ENCODE results near the gene P2RX3.
"Not testable (repeated sequence)": the region's sequence is repeated elsewhere in the genome, so short reads cannot be mapped to it uniquely, and the experiment has no call there.

Gene P2RX3

DNA sequence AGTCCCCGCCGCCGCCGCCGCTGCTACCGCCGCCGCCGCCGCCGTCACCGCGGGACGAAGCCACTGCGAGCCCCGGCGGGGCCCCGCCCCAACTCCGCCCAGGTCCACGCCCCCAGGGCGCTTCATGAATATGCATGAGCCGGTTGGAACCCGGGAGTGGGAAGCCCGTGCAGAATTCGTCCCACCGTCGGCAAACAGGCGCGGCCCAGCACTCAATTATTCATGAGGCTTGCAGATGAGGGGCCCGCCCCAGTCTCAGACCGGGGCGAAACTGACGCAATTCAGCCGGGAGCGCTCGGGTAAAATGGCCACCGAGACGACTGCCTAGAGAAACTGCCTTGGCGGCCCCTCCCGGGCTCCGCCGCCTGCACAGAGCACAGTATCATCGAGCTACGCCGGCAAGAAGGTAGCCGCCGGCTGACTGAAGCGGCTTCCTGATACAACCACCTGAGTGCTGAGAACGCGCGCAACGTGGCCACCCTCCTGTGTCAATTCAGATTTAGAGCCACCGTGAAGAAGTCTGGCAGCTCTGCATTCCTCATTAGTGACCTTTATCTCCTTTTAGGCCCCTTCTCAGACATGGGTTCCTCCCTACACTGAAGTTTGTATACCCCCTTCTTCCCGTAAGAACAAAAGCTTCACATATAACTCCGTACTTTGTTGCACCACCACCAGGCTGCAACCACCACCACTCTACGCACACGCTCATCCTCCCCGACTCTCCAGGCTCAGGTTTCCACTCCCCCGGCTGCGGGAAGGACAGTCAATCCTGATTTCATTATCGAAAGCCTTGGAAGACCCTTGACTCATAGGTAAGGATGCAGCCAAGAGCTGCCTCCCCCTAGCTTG lies 13.0 kb upstream of the P2RX3 start, which contains the start of gene TNKS1BP1:
Gene TNKS1BP1 (minus strand): TSS at position 67 of the 849 bp plus-strand sequence. CDS start 3,067 bp downstream, outside the sequence.
- DNase-seq (ENCODE audit: low spot score): peak; percentile 96

DNA sequence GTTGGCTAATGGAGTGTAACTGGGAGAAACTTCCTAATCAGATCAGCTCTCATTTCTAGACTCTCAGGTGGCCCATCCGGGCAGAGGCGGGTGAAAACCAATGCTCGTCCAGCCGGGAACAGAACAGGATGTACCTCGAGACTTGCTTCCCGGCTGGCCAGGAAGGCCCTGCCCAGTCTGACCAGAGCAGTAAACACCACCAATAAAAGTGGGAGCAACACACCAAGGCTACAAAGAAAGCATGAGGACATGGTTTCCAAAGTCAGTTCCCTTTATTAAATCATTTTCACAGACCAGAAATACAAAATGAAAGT lies 12.5 kb upstream of the P2RX3 start:
- DNase-seq (ENCODE audit: low spot score): no peak

DNA sequence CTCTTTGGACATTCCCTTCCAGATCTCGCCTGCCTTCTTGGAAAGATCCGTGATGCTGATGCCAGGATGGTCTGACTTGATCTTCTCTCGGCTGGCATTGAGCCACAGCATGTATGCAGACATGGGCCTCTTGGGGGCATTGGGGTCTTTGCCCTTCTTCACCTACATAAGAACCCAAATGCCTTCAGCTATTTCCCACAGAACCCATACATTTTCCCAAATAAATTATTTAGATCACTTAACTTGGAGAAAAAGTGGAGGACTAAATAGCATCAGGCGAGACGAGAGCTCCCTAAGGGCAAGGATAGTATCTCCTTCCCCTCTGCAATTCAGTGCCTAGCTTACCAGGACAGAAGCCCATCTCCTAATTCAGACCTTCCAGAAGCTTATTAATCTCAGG lies 10.4 kb upstream of the P2RX3 start:
- DNase-seq (ENCODE audit: low spot score): no peak

DNA sequence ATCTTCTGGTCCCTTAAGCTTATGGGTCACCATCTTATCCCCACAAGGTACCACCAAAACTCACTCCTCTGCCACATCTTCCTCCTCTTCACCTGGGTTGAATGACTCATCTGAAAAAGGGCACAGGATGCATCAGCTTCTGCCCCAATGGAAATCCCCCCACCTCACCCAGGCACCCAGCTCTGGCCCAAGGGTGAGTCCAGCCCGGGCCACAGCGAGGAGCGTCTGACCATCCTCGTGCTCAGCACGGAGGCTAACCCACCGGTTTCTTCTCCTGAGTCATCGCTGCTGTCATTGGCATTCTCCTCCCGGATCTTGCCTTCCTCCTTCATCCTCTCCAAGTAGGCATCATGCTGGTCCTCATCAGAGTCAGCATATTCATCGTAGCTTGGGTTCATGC lies 8.1 kb upstream of the P2RX3 start:
- DNase-seq (ENCODE audit: low spot score): no peak

DNA sequence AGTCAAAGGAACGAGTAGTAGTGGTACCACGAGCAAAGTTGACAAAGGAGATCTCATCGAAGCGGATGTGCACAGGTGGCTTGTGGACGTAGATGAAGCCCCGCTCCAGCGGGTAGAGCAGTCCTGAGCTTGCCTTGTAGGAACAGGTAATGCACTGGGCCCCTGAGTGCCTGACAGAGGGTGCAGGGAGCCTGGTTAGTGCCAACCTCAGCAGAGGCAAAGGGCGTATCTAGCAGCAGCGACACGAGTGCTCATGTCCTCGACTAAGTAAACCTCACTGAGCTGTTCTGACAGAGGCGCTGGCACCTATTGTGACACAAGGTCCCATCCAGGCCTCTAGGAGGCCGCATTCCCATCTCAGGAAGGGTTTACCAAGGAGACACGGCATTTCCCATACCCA lies 6.4 kb upstream of the P2RX3 start:
- no peak for DNase-seq (ENCODE audit: low spot score)

DNA sequence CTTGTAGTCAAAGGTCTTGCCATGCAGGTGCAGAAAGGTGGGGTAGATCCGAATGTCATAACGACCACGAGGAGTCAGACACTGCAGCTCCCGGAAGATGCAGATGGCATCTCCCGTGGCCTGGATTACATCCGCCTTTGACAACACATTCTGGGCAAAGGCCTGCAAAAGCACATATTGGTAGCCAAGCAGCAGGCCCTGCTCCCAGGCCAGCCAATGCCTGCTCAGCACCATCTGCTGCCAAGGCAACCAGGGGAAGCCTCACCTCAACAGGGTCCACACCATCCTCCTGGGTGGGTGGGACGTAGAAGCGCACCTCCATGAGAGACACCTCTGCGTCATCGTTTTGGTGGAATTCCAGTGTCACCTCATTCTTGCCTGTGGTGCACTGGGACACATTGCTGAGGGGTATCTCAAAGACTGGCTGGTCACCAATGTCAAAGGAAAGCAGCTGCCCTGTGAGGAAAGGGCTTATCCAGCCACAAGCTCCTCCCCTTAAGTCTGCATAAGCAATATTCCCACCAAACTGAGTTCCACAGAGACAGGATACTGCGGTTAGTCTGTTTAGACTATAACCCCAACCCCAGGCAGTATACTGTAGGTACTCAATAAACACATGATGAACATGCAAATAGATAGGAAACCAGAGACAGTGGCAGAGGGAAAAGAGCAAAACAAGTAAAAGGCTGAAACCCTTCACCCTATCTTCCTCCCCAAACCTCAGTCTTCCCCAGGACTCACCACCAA lies 5.3 kb upstream of the P2RX3 start:
- no peak for DNase-seq (ENCODE audit: low spot score)

DNA sequence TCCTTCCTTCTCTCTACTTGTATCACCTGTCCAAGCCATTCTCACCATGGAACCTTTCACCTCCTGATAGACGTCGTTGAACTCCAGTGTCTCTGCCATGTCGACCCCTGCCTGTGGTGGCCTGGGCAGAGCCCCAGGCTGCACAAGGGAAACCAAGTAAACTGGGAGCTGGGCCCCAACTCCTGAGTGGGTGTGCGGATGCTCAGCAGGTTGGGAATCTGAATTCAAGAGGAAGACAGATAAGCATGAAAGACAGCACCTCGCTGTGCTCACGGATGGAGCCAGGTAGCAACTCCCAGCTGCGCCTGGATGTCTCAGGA lies 3.2 kb upstream of the P2RX3 start:
- DNase-seq (ENCODE audit: low spot score): no peak

DNA sequence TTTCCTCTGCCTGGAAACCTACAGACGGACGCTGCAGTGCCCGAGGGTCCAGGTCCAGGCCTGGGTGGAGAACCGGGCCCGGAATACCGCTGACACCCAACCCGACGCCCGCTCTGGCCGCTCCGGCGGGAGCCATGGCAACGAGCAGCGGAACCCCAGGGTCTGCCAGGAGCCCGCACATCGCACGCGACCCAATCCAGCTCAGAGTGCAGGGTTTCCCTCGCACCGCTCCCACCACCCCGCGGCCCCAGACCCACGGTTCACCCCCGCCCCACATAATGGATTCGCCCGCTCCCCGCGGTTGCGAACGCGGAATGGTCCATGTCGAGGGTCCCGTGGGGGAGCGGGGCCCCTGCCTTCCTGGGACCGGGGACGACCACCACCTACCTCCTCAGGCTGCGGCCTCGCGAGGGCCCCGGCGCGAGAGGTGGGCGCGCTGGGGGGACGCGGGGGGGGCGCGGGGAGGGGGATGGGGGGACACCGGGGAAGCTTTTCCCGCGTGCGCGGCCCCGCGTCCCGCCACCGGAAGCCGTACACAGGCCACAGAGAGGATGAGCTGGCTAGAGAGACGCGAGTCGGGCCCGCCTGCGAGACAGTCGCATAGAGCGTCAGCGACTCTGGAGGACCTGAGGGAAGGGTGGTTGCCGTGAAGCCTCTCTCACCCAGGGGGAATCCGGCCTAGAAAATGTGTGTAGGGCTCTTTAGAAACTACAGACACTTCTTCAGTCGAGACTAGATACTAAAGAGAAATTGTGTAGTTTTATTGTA lies 2.6 kb upstream of the P2RX3 start, which contains the start of gene SSRP1:
Gene SSRP1 (minus strand): TSS at position 550 of the 768 bp plus-strand sequence. CDS start 771 bp downstream, outside the sequence.
- DNase-seq (ENCODE audit: low spot score): peak; percentile 94

DNA sequence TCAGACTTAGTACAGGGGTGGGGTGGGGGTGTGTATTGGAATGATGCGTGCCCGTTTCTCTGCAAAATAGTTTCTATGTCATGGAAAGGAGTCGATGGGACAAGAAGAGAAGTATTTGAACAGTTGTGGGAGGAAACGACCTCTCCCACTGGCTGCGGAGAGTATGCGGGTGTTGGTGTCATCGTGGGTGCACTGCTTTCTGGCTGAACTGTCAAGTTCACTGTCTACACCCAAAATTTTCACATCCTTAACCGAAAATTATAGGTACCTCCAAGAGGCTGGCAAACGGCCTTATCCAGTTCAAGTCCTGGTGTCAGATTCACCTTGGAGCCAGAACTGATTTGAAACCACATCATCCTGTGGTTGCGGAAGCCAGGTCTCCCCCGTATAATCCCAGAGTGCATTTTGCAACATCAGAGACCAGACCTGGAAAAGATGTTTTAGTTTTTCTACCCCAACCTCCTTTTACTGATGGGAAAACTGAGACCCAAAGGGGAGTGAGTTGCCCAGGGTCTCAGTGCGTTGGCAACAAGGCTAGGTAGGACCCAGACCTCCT lies 2.0 kb upstream of the P2RX3 start:
- DNase-seq (ENCODE audit: low spot score): peak; percentile 32

DNA sequence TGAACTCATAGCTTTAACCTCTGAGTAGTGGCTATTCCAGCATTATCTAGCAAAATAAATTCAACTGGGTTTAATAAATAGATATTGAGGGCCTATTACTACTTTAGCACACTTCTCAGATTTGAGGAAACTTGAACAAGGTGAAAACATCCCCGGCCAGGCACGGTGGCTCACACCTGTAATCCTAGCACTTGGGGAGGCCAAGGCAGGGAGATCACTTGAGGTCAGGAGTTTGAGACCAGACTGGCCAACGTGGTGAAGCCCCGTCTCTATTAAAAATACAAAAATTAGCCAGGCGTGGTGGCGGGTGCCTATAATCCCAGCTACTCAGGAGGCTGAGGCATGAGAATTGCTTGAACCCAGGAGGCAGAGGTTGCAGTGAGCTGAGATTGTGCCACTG lies 1.3 kb upstream of the P2RX3 start:
- DNase-seq (ENCODE audit: low spot score): not testable (repeated sequence)

DNA sequence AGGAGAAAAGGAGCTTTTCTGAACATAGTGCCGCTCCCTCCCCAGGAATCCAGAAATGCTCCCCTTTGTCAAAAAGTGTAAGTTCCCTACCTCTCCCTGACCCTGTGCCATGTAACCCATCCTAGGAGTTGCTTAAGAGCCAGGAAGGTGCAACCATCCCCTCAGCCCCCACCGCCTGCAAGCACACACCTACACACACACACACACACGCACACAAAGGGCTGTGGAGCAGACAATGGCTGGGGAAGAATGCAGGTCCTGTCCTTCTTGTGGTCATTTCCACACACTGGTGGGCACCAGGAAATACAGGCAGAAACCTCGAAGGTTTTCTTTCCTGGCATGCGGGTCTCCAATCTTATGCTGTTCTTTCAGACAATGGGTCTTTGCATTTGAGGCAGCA lies 1.2 kb downstream of the P2RX3 start:
- no peak for DNase-seq (ENCODE audit: low spot score)

DNA sequence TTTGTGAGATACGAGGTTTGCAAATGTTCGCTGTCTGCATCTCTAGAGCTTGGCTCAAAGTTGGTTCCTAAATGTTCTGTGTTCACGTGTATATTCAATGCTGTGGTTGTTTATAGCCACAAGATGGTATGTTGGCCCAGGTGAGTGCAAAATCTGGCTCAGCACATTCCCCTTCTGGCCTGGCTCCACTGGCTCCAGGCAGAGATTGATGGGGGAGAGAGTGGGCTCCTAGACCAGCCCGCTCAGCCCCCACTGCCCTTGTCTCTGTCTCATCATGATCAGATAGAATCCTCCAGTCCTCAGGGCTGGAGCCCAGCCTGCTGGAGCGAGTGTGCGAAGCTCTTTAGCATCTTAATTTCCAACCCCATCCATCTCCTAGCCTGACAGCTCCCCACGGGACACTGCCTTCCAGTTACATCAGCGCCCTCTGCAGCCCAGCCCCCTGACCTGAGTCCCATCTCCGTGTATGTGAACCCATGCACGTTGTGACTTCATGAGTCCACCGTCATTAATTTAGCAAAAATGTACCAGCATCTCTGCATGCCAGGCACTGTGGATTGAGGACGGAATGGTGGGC lies 2.0 kb downstream of the P2RX3 start:
- no peak for DNase-seq (ENCODE audit: low spot score)

DNA sequence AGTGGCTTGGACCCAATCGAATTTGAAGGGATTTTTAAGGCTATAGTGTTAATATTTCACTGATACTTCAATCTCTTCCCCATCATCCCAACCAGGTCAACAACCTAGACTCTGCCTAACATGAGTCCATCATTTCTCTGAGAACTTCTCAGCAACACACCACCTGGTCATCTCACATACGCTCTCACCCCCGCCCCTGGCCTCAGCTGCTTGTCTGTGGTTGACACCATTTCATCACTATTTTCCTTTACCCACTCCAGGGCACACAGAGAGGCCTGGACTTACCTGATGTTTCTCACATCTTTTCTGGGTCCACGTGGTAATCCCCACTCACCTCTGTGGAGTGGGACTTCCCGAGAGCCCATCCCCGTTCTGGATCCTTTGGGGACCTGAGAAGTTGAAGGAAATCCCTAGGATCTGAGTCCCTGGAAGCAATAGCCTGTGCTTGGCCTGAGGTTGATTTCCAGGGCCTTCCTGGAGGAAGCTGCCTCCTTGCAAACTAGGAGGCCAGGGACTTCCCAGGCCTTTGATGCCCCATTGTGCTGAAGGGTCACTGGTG lies 3.2 kb downstream of the P2RX3 start:
- no peak for DNase-seq (ENCODE audit: low spot score)

DNA sequence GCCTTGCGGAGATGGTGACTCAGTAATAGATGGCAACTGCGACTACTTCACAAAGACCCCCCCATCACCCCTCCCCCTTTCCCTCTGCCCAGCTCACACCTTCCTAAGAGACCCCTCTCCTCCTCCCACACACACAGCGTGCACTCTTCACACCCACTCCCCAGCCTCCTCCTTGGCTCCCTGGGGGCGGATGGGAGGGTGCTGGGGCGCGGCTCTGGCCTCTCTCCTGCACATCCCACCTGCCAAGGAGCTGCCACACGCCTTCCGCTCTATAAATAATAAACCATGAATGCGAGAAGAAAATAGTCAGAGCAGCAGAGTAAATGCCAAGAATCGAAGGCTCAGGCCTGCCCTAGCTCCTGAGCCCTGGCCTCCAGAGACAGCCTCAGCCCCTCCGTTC lies 4.5 kb downstream of the P2RX3 start:
- DNase-seq (ENCODE audit: low spot score): no peak

DNA sequence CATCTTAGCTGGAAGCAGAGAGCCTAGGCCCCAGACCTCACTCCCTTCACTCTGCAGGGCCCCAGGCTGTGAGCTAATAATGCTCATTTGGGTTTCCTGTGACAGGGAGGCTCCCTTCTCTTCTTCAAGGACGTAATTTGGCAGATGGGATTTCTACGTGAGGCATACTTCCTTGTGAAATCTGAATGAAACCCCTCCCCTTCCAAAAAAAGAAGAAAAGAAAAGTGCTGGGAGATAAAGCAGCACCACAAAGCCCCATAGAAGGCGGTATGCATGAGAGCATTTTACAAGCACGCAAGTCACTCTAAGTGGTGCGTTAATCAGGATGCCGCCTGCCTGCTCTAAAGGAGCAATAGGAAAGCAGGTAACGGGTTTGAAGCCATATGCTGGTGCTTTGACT lies 5.7 kb downstream of the P2RX3 start:
- DNase-seq (ENCODE audit: low spot score): no peak

DNA sequence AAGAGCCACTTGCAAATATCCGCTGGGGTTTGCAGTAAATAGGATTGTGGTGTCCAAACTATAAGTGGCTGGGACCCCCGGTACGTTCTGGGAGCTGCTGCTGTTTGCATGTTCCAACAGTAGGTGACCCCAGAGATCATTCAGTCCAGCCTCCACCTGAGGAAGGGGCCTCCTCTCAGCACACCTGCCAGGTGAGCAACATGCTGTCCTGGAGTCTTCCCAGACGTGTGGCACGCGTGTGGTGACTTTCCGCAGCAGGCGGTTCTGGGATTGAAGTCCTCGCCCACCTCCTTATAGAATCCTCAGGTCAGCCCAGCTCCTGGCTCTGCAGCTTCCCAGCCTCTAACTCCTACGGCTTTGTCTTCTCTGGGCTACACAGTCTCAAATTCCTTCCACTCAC lies 6.7 kb downstream of the P2RX3 start:
- DNase-seq (ENCODE audit: low spot score): no peak

DNA sequence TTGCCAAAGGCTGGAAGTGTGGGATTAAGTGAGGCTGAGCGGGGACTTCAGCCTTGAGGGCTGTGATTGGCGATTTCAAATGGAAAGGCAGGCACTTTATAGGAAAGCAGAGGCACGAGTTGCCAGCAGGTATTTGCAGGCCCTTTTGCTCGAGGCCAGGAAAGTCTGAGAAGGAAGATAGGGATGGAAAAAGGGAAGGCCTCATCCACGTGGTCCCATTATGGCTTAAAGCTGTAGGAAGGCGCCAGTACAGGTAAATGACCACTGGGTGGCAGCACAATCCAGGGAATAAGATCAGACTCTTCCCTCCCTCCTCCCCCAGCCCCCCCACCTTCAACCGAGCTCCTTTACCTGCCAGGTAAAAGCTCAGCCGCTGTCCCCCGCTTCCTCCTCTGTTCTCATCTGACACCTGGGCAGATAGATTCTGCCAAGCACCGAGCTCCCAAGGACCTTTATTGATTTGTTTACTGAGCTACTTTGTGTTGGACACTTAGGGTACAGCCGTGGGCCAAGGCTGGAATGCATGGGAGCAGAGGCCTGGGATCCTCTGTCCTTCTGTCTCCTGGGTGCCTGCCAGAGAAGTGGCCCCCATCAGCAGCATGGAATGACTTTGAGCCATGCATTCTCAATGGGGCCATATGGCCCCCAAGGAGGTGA lies 7.5 kb downstream of the P2RX3 start:
- DNase-seq (ENCODE audit: low spot score): peak; percentile 86

DNA sequence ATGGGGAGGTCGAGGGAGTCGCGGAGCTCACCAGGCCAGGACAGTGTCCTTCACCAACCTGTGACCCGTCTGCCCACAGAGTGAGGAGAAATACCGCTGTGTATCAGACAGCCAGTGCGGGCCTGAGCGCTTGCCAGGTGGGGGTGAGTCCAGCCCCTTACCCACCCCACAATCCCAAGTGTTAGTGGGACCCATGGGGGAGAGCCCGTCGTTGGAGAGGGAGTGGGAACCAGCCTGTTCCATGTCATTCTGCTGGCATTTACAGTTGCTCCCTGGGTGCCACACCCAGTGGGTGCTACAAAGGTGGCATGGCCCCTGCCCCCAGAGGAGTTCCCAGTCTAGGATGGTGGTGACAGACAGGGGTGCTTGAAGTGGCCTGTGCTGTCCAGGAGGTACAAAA lies 9.2 kb downstream of the P2RX3 start:
- no peak for DNase-seq (ENCODE audit: low spot score)

DNA sequence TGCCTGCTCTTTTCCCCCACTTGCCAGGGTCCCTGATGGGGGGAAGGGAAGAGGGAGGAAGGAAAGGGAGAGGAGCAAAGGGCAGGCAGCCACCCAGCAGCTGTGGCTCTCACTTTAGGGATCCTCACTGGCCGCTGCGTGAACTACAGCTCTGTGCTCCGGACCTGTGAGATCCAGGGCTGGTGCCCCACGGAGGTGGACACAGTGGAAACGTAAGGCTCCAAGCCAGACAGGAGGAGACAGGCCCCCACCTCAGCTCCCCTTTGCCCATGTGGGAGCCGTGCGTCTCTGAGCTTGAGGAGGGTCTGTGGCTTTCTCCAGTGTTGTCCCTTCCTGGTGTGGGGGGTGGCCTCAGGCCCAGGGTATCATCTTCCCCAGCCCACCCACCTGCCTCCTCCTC lies 9.9 kb downstream of the P2RX3 start:
- no peak for DNase-seq (ENCODE audit: low spot score)

DNA sequence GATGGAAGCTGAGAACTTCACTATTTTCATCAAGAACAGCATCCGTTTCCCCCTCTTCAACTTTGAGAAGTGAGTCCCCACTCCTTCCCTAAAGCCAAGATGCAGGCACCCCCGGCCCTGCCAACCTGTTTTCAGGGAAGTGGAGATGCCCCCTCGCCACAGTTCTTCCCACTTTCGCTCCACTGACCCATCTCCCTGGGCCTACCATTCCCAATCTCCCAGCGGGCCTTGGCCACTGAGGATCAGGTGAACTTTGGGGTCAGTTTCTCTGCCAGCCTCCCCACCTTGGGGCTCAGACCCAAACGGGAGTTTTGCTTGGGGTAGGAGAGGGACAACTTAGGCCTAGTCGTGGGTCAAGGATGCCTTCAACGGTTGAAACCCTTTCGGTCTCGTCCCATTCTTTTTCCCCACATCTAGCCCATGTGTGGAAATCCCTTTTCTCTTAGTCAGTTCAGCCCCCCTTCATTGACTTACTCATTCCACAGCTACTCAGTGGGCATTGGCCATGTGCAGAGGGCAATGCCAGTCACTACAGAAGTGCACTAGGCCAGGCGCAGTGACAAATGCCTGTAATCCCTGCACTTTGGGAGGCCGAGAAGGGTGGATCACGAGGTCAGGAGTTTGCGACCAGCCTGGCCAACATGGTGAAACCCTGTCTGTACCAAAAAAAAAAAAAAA lies 10.6 kb downstream of the P2RX3 start:
- DNase-seq (ENCODE audit: low spot score): no peak
